Prostate gland (tissue), 2 donors: ENCODE data around the gene GRK2.

Source experiments
- POLR2AphosphoS5 ChIP-seq: sonication (generic); formaldehyde crosslinking; IDR thresholded peaks from one replicate; pipeline ENCODE4 v1.6.1; 2017; ENCODE audit warnings: antibody characterized with exemption
- TF ChIP-seq, protein P1 (sequence below), 4 experiments: fragments of 200-600 bp in 2 of 4; fragments of 450-650 bp in 2 of 4; sonication (generic) in 2 of 4; IDR thresholded peaks; 1 replicate in 3 of 4; 2 replicates in 1 of 4; pipeline ENCODE4 v1.5.1; 2016 to 2019; ENCODE audit warnings: antibody characterized with exemption in 4 of 4, mild to moderate bottlenecking in 2 of 4, moderate library complexity in 2 of 4

DNA sequence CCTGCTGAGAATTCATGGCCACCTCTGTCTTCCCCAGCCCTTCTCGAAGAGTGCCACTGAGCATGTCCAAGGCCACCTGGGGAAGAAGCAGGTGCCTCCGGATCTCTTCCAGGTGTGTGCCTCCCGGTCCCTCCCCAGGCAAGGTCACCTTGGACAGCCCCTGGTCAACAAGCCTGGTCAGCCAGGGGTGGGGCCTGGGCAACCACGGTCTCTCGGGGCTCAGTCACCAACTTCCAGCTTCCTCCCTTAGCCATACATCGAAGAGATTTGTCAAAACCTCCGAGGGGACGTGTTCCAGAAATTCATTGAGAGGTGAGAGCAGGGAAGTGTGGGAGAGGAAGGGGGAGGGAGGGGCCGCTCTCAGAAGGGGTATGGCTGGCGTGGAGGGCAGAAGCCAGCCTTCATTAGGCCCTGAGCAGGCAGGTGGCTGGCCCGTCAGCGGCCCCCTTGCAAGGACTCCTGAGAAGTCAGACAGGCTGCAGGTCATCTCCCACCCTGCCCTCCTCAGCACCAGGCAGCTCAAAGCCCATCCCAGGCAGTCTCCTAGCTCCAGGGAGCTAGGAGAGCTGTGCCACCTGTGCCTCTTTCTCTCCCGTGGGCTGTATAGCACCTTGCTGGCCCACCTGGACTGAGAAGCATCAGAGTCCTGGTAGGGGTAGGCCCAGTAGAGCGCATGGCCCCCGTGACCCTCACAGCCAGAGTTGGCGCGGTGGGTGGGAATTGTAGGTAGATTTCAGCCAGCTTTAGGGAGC lies 13.5 kb downstream of the GRK2 start:
- TF ChIP-seq POLR2AphosphoS5: no peak
- TF ChIP-seq, protein P1, sequence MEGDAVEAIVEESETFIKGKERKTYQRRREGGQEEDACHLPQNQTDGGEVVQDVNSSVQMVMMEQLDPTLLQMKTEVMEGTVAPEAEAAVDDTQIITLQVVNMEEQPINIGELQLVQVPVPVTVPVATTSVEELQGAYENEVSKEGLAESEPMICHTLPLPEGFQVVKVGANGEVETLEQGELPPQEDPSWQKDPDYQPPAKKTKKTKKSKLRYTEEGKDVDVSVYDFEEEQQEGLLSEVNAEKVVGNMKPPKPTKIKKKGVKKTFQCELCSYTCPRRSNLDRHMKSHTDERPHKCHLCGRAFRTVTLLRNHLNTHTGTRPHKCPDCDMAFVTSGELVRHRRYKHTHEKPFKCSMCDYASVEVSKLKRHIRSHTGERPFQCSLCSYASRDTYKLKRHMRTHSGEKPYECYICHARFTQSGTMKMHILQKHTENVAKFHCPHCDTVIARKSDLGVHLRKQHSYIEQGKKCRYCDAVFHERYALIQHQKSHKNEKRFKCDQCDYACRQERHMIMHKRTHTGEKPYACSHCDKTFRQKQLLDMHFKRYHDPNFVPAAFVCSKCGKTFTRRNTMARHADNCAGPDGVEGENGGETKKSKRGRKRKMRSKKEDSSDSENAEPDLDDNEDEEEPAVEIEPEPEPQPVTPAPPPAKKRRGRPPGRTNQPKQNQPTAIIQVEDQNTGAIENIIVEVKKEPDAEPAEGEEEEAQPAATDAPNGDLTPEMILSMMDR (IDR thresholded peaks at IDR 0.05): no peak
